ENCODE measurements around the gene CX3CL1. TPM values are rescaled to one million over a fixed set of nuclear protein-coding genes. Genes with fewer than 3 reads are reported as not detected.
"Not testable (repeated sequence)": the region's sequence is repeated elsewhere in the genome, so short reads cannot be mapped to it uniquely, and the experiment has no call there.

The CX3CL1 gene
- polyA plus RNA-seq (ENCODE audit: insufficient read length), result 5.6 TPM

GRCh38 chr16:57372372-57373116, at the start of gene CX3CL1:
Gene CX3CL1, plus strand, starts transcription at chr16:57372490. Its CDS starts 79 bp downstream, at chr16:57372569.
- DNase-seq (ENCODE audit: low read depth), result no peak

DNA sequence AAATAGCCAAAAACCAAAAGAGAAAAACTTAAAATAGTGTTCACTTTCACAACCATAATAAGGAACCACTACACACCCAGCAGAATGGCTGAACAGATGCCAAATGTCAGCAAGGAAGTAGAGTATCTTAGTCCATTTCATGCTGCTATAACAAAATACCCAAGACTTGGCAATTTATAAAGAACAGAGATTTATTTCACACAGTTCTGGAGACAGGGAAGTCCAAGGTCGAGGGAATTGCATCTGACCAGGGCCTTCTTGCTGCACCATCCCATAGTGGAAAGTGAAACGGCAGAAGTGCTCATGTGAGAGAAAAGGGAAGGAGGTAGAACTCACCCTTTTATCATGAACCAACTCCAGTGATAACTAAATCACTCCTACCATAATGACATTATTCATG, 47.5 kb upstream of the CX3CL1 start:
- no peak for DNase-seq (ENCODE audit: low read depth)

GRCh38 chr16:57325458-57325857, 46.8 kb upstream of the CX3CL1 start:
- DNase-seq (ENCODE audit: low read depth), result no peak

- no peak for DNase-seq (ENCODE audit: low read depth)
Observed at GRCh38 chr16:57329718-57330327, 42.5 kb upstream of the CX3CL1 start.

- DNase-seq (ENCODE audit: low read depth), result no peak
Observed at GRCh38 chr16:57331355-57331754, 40.9 kb upstream of the CX3CL1 start.

DNA sequence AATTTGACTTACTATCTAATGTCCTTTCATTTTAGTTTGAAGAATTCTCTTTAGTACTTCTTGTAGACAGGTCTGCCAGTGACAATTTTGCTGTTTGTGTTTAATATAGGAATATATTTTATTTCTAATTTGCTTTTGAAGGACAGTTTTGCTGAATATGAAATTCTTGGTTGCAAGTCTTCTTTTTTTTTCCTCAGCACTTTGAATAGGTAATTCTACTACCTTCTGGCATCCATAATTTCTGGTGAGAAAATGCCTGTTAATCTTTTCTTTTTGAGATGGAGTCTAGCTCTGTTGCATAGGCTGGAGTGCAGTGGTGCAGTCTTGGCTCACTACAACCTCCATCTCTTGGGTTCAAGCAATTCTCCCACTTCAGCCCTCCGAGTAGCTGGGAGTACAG, 38.9 kb upstream of the CX3CL1 start:
- no peak for DNase-seq (ENCODE audit: low read depth)

GRCh38 chr16:57335366-57335765, 36.9 kb upstream of the CX3CL1 start:
- DNase-seq (ENCODE audit: low read depth), result no peak

GRCh38 chr16:57341062-57341440, 31.2 kb upstream of the CX3CL1 start:
- DNase-seq (ENCODE audit: low read depth), result no peak

DNA sequence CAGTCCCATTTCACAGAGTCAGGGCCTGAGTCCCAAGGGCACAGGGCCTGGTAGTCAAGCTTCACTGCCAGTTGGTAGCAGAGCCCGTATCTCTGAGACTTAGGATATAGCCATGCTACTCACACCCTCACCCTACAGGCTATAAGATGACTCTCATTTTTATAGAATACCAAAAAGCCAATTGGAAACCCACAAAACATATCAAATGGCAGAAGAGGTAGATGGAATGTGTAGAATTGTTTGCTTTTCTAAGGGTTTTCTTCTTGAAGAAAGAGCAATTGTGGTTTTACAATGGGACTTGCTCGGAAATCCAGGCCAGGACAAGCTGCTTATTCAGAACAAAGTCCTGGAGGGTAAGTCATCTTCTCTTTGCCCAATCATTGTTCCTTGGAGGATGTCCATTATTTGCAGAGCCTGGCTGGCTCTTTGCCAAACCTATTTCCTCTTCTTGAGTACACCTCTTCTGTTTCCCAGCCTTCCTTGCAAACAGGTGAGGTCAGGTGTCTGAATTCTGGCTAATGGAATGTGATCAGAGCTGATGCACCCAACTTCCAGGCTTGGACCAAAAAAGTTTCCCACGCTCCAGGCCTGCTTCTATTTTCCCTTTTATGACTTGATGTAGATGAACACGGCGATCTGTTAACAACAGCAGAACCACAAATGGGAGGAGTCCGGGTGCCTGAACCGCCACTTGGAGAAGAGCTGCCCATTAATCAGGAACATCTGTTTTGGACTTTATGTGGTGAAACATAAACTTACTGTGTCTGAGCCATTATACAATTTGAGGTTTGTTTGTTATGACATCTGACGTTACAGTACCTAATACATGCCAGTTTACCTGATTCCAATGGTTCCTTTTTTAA, 30.6 kb upstream of the CX3CL1 start:
- DNase-seq (ENCODE audit: low read depth), result no peak

DNA sequence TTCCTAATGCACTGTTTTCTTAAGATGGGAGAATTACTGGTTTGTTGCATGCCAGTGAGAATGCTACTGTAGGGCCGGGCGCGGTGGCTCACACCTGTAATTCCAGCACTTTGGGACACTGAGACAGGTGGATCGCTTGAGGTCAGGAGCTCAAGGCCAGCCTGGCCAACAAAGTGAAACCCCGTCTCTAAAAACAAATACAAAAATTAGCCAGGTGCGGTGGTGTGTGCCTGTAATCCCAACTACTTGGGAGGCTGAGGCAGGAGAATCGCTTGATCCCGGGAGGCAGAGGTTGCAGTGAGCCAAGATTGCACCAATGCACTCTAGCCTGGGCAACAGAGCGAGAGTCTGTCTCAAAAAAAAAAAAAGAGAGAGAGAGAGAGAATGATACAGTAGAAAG, 29.7 kb upstream of the CX3CL1 start:
- DNase-seq (ENCODE audit: low read depth), result not testable (repeated sequence)

- DNase-seq (ENCODE audit: low read depth), result no peak
Observed at GRCh38 chr16:57343221-57343620, 29.1 kb upstream of the CX3CL1 start.

DNA sequence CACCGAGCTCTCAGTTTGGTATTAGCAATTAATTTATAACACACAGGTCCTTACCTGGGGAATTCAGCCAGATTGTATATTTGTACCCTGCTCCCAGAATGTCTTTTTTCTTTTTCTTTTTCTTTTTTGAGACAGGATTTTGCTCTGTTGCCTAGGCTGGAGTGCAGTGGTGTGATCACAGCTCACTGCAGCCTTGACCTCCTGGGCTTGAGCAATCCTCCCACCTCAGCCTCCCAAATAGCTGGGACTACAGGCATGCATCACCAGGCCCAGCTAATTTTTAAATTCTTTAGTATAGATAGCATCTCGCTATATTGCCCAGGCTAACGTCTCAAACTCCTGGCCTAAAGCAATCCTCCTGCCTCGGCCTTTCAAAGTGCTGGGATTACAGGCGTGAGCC, 28.2 kb upstream of the CX3CL1 start:
- DNase-seq (ENCODE audit: low read depth), result not testable (repeated sequence)

- DNase-seq (ENCODE audit: low read depth), result no peak
Observed at GRCh38 chr16:57345021-57345420, 27.3 kb upstream of the CX3CL1 start.

DNA sequence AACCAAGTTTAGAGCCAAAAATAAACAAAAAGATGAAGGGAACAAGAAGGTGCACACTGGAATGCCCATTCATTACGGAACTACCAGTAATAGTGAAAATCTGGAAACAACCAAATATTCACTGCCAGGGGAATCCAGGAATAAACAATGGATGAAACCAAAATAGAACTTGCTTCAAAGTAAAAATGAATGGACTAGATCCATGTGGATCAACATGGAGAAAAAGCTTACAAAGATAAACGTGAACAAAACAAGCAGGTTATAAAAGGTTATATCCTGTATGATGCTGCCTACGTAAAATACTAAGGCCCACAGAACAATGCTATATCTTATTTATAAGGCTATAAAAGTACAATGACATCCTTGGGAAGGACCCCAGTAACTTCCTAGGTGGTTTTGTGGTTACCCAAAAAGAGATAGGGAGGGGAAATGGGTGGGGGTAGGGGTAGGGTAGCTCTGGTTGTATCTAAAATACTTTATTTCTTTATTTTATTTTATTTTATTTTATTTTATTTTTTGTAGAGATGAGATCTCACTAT, 26.6 kb upstream of the CX3CL1 start:
- DNase-seq (ENCODE audit: low read depth), result no peak

GRCh38 chr16:57347858-57348257, 24.4 kb upstream of the CX3CL1 start:
- DNase-seq (ENCODE audit: low read depth), result no peak

GRCh38 chr16:57348327-57348726, 24.0 kb upstream of the CX3CL1 start:
- no peak for DNase-seq (ENCODE audit: low read depth)

GRCh38 chr16:57349212-57350031, 22.9 kb upstream of the CX3CL1 start:
- DNase-seq (ENCODE audit: low read depth), result no peak

GRCh38 chr16:57352636-57353047, 19.6 kb upstream of the CX3CL1 start:
- no peak for DNase-seq (ENCODE audit: low read depth)

GRCh38 chr16:57354311-57354710, 18.0 kb upstream of the CX3CL1 start:
- DNase-seq (ENCODE audit: low read depth), result no peak

GRCh38 chr16:57355898-57356414, 16.3 kb upstream of the CX3CL1 start:
- no peak for DNase-seq (ENCODE audit: low read depth)

DNA sequence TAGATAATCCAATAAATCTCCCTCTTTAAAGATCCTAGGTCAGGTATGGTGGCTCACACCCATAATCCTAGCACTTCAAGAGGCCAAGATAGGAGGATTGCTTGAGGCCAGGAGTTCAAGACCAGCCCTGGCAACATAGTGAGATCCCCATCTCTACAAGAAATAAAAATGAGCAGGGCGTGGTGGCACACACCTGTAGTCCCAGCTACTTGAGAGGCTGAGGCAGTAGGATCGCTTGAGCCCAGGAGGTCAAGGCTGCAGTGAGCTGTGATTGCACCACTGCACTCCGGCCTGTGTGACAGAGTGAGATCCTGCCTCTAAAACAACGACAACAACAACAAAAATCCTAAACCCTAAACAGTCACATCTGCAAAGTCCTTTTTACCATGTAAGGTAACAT, 15.7 kb upstream of the CX3CL1 start:
- DNase-seq (ENCODE audit: low read depth), result no peak

Measured in forelimb muscle (tissue), 1 donor.